ENCODE measurements around the gene CLUH. TPM values are rescaled to one million over a fixed set of nuclear protein-coding genes. Genes with fewer than 3 reads are reported as not detected.
"Not testable (repeated sequence)": the region's sequence is repeated elsewhere in the genome, so short reads cannot be mapped to it uniquely, and the experiment has no call there.

CLUH gene
- polyA plus RNA-seq, 10 donors = 25.3 to 43.6 (median 35.3) TPM

DNA sequence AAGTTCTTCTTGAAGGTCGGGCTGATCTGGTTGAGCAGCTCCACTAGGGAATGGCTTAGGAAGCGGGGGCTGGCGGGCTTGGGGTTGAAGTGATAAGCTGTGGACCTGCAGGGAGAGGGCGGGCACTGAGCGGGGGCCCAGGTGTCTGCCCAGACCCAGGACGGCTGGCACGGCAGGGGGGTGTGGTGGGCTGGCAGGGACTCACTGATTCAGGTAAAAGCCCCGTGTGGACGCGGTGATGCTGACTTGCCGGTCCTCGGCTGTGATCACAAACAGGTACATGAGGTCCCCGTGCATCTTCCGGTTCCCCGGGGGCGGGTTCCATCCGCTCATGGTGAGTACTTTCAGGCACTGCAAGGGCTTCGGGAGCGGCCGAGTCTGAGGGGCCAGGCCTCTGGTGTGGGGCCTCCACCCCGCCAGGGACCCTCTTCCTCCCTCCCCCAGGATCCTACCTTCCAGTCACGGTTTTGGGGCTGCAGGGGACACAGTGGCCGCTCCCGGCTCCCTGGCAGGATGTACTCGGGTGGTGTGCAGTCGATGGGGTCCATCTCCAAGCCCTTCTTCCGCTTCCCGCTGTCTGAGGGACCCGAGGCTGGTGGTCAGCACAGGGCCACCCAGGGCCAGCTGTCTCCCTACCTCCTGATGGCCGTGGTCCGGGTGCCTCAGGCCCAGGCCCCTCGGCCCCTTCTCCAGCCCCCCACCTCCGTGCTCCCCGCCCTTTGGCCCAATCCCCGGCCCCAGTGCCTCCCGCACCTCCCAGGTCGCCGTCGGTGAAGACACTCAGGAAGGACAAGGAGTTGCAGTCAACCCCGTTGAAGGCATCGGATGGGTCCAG is 10.2 kb downstream of the CLUH start:
- no peak for DNase-seq

DNA sequence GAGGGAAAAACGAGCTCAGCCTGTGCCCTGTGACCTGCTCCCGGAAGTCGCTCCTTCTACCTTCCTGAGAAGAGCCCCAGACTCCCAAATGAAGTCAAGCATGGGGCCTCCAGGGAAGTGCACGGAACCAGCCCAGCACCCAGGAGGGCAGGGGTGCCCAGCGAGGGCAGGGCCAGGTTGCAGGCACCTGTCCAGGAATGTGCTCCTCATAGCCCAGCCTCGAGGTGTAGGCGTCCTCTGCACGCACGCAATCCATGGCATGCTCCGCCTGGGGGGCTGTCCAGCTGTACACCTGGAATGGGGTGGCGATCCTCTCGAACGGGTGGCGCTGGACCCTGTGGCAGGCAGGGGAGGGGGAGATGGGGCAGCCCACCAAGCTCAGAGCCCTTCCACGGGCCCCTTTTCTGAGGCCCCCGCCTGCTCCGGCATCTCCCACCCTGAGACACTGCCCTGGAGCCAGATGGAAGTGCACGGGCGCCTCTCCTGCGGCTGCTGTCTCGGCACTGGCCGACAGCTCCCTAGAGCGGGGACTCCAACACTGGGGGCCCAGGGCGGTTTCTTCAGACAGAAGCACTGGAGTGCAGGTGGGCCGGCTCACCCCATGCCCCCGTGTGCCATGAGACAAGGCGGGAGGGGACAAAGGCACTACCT is 10.9 kb downstream of the CLUH start:
- no peak for DNase-seq

DNA sequence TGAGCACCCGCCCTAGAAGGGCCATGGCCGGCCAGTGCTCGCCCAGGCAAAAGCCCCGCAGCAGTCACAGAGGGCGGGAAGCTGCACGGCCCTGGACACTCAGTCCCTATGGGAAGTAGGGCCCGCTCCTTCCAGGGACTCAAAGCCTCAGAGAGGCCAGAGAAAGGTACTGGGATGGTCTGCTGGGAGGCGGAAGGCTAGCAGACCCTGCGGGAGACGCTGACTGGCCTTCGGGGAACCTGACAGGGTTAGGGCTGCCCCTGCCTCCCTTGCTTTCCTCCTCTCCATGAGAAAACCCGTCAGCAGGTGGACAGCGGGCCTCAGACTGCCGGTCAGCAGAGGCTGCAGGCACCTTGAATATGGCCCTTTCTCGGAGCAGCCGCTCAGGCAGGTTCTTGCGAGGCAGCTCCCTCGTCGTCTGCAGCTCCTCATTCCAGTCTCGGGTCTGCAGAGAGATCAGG is 11.5 kb downstream of the CLUH start:
- DNase-seq = no peak

DNA sequence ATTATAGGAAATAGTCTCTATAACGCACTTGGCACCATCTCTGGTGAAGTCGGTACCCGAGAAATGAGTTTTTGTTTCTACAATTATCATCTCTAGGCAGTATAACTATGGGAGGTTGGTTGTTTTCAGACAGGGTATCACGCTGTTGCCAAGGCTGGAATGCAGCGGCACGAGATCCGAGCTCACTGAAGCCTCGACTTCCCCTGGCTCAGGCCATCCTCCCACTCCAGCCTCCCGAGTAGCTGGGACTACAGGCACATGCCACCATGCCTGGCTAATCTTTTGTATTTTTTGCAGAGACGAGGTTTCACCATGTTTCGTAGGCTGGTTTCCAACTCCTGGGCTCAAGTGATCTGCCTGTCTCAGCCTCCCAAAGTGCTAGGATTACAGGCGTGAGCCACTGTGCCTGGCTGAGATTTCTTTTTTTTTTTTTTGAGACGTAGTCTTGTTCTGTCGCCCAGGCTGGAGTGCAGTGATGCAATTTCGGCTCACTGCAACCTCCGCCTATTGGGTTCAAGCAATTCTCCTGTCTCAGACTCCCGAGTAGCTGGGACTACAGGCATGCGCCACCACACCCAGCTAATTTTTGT is 12.3 kb downstream of the CLUH start:
- not testable (repeated sequence) for DNase-seq

DNA sequence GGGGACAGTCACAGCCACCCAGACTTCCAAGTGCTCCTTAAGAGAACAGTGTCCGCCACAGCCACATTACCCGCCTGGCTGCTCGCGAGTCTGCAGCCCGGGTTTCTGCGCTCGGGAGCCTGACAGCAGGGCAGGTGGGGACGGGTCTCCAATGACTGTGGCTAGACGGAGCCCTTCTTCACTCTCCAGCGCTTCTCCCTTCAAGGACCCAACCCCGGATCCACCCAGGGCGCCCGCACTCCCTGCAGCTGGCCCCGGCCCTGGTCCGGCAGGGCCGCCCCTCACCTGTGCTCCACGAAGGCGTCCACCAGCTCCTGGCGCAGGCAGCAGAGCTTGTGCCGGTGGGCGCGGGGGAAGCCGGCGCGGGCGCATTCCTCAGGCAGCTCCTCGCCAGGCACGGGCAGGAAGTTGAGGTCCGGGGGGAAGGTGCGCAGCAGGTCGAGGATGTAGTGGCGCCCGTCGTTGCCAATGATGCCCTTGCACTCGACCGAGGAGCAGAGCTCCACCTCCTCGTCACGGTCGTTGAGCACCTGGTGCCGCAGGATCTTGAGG is 13.9 kb downstream of the CLUH start:
- no peak for DNase-seq

DNA sequence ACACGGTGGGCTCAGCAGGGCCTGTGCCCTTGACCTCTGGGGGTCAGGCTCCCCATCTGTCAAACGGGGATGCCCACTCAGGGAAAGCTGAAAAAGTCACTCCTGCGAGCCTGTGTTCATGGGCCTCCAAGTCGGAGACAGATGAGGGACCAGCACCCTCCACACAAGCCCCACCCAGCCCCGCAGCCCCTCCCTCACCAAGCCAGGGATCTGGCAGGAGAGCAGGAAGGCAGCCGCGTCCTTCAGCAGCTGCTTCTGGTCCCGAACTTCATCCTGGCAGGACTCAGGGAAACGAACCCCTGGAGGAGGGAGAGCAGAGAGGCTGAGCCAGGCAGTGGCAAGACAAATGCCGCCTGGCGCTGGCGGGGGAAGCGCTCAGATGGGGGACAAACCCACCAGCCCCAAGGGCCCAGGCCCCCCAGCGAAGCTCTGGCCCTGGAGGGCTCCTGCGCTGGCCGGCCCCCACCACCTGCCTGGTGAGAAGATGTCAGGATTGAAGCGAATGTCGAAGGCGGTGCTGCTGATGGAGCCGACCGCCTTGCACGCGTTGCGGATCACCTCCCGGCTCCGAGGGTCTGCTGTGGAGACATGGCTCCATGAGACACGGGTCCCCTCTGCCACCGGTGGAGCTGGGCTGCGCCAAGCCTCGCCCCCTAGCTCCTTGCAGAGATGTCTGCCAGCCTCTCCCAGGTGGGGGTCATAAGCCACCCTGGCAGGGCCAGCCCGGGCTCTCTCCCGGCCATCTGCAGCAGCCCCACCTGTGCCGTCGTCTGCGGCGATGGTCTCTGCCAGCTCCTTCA is 15.4 kb downstream of the CLUH start:
- no peak for DNase-seq

DNA sequence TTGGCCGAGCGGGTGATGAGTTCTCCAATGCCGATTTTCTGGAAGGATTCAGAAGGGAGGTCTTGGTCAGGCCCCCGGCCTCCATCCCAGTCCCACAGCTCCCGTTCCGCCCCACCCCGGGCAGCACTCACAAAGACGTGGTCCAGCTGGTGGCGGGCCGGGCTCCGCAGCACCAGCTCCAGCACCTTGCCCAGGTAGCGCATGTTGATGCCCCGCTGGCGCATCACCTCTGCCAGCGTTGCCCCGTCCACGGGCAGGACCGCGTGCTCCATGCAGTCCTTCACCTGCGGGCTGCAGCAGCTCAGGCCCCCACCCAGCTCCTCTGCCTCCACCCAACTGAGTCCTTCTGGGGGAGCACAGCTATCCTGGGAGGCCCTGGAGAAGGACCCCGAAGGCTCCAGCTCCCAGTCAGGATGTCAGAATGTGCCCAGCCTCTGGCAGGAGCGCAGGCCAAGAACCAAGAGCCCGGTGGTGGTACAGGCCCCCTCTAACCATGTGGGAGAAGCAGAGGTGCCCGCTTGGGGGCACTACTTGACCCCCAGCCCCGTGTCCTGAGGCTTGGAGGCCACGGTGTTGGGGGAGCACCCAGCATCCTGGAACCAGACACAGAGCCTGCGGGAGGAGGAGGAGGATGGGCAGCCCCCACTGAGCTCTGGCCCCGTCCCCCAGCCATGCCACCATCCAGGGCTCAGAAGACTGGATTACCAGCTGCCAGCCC is 16.2 kb downstream of the CLUH start:
- no peak for DNase-seq

DNA sequence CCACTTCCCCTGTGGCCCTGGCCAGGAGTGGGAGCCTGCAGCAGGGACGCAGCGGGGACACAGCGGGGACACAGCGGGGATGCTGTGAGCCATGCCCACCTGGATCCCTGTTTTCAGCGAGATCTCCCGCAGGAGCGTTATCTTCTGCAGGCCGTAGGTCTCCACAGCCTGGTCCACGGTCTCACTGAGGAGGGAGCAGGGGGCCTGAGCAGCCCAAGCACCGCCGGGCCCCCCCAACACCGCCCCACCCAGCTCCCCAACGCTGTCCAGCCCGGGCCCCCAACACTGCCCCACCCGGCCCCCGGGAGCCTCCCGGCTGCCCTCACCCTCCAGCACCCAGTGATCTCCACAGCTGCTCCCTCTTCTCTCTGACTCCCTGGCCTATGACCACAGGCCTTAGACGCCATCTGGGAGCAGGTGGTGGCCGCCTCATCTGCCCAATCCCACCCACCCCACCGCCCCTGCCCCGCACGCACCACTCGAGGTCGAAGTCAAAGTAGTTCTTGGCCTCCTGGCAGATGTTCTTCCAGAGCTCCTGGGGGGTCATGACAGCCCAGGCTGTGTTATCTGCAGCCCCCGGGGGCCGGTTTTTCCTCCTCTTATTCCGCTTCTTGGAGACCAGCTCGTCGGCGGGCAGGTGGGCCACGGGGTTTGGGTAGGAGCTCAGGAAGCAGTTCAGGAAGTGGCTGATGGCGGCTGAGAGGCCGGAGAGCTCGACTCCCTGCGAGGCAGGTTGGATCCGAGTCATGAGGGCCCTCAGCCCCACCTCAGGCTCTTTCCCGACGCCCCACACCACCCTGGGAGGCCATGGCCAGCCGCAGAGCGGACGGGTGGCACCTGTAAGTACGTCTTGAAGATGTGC is 17.0 kb downstream of the CLUH start:
- DNase-seq = no peak

DNA sequence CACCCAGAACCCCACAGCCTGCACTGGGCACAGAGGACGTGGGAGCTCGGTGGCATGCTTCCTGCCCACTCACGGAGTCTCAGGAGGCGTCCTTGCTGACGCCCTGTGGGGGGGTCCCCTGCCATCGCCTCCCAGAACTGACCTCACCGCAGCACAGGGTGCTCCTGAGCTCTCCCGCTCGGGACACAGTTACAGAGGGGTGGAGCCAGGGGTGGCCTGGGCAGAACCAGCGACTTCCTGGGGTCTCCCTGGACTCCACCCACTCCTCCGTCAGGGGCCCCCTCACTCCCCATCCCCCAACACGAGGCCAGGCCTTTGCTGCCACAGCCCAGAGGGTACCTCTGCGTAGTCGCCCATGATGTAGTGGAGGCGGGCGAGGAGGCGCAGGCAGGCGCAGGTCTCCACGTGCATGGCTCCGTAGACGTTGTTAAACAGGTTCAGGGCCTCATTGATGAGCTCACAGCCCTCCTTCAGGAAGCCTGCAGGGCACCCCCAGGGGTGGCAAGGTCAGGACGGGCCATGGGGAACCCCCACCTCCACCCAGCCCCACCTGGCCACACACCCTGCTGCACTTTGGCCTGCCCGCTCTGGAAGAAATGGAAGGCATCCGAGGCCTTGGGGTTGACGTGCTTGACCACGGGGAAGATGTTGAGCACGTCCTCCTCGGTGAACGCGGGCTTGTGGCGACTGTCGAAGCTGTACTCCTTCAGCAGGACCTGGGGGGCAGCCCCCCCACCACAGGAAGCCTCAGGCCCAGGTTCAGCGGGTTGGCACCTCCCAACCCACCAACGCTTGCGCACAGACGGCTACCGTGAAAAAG is 17.8 kb downstream of the CLUH start:
- no peak for DNase-seq

DNA sequence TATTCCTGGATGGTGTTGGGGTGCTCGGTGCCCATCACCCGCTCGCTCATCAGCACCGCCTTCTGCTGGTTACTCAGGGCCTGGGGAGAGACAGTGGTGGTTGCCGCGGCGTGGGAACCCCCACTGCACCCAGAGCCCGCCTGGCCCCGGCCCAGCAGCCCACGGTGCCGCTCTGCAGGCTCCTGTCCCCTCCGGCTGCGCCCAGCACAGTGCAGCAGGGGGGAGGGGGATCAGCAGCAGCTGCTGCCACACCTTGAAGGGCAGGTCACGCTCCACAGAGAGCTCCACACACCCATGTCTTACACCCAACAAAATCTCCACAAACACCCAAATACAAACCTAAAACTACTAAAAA is 18.8 kb downstream of the CLUH start:
- no peak for DNase-seq

DNA sequence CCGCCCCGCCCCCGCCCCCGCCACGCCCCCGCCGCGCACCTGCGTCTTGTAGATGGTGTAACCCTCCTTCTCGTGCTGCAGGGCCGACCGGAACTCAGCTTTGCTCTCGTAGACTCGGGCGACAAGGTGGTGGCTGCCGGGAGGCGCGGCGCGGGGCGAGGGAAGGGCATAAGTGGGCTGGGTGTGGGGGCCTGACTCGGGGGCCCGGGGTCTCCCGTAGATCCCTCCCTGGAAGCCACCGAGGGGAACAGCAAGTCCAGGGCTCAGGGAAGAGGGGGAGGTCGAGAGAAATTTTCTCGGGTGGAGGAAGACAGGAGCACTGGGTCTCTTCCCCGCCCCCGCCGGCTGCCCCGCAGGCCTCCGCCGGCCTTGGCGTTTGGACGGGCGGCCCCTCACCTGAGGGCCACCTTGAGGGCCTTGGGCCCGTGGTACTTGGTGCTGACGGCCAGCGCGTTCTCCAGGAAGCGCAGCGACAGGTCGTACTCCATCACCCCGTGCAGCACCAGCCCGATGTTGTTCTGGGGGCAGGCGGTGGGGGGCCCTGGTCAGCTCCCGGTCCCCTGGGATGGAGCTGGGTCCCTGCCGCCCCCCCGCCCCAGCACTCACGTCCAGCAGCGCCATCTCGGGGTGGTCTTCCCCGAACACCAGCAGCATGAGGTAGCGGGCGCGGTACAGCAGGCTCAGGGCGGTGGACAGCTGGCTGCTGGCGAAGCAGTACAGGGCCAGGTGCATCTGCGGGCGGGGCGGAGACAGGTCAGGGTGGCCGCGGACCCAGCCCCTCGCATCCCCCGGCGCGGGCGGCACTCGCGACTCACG is 19.4 kb downstream of the CLUH start:
- no peak for DNase-seq

DNA sequence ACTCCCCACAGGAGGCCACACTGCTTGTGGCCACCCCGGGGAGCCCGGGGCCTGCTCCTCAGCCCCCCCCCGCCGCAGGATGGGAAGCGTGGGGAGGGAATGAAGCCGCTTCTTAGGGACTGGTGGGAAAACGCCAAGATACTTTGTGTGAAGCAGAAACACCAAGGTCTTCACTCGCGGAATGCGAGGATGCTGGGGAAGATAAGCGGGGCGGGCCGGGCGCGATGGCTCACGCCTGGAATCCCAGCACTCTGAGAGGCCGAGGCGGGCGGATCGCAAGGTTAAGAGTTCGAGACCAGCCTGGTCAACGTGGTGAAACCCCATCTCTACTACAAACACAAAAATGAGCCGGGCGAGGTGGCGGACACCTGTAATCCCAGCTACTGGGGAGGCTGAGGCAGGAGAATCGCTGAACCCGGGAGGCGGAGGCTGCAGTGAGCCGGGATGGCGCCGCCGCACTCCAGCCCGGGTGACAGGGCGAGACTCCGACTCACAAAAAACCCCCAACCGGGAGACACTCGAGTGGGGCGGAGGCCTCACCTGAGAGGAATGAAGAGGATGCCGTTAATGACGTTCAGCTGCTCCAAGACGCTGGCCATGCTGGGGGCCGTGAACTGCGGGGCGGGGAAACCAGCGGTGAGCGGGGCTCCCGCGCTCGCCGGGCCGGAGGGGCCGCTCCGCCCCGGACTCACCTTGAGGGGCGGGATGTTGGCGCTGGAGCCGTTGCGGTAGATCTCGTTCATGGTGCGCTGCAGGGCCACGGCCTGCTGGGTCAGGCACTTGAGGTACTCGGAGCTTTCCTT is 20.3 kb downstream of the CLUH start:
- no peak for DNase-seq

DNA sequence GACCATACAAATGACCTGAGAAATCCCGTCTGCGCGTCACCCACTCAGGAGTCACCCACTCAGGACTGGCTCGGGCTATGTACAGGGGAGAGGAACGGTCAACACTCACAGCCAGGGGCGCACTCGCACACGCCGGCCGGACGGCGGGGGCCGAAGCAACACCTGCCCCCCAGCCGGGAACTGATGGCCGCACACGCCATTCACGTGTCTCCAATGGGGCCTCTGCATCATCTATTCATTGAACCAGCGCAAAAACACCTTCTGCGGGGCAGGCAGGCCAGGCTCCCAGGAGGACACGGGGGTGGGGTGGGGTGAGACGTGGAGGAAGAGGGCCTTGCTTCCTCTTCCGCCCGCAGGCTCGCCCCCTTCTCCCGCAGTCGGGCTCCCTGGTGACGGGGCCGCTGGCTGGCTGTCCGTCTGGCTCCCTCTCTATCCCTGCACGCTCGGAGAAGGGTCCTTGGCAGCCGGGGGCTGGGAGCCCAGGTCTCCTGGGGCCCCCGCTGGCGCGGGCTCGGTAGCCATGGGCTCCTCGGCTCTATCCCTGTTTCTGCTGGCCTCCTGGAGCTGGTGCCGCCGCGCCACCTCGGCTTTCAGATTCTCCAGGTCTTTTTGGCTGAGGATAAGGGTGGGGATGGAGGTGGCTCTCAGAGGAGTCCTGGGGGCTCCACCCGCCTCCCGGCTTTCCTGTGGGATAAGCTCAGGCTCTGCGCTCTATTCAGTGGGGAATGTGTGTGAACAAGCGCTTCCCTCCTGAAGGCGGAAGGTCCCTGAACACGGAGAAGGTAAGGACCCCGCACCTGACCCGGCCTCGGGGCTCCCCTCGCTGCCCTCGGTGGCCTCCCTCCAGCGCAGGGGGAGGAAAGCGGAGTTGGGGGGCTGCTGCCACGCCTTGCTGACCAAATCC is 21.1 kb downstream of the CLUH start:
- no peak for DNase-seq

DNA sequence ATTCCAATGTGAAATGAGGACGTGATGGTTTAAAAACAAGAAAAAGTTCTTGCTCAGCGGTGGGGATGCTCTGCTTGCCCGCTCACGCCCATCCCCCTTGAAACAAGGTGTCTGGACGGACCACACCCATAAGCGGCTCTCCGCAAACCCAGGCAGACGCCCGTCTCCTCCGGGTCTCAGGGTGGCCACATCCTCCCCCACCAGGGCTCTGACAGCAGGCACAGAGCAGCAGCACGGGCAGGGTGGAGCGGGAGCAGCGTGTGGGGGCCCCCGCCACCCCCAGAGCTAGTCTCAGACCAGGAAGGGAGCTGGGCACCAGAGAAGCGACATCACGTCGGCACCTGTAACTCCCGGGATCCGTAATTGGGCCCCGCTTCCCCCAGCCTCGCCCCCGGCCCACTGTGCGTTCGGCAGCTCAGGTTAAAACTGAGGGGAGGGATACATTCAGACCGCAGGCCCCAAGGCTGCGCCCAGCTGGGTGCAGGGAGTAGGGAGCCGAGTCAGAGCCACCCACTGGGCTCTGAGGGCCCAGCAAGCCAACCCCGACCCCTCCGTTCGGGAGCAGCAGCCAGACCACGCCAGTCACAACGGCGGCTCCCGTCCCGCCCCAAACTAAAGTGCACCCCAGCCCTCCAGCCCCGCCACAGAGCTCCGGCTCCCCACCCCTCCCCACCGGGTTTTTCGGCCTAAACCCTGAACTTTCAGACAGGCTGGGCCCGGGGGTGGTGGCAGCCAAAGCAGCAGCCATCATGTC is 22.0 kb downstream of the CLUH start:
- no peak for DNase-seq
